Astrocyte (in vitro differentiated cells and primary cell): ENCODE measurements around the gene KLHDC8B.

ENCODE experiments used
- EZH2 ChIP-seq: IDR thresholded peaks from 2 replicates; pipeline ENCODE4 v1.6.1; 2012; ENCODE audit warnings: mild to moderate bottlenecking, low read length, inconsistent platforms; ENCODE audit not compliant: insufficient read depth
- TF ChIP-seq, protein P1 (sequence below): IDR thresholded peaks from 2 replicates; pipeline ENCODE4 v1.5.1; 2011; ENCODE audit warnings: low read depth, mild to moderate bottlenecking, inconsistent platforms, low read length, moderate library complexity; ENCODE audit not compliant: insufficient read depth

DNA sequence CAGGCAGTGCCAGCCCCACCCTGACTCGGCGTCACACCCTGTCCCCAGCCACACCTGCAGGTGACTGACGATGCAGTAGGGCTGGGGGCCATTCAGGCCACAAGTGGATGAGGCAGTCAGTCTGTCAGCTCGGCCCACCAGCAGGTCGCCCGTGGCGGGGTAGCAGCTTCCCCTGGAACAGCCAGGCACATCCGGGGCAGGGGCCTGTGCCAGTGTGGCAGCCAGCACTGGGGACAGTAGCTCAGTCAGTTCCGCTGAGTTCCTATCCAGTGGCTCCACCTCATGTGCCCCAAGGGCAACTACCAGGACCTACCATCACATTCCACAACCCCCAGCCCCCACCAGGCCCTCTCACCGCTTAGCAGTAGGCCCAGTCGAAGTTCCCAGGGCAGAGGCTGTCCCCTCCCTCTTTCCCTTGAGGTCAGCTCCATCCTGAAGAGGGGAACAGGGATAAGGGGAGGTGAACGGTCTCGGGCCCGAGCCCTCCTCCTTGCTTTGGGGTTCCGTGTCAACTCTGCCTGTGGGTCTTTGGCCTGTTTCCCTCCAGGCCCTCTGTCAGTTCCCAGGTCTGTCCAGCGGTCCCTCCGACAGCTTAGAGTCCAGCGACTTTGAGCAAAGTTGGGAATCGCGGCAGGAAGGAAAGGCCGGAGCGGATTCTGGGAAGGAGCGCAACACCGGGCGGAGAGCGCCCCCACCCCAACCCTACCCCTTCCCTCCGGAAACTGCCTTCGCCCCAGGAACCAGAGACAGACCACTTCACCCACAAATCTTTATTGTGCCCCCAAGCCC is 38.8 kb upstream of the KLHDC8B start, which contains the start of gene LAMB2:
- TF ChIP-seq, protein P1, sequence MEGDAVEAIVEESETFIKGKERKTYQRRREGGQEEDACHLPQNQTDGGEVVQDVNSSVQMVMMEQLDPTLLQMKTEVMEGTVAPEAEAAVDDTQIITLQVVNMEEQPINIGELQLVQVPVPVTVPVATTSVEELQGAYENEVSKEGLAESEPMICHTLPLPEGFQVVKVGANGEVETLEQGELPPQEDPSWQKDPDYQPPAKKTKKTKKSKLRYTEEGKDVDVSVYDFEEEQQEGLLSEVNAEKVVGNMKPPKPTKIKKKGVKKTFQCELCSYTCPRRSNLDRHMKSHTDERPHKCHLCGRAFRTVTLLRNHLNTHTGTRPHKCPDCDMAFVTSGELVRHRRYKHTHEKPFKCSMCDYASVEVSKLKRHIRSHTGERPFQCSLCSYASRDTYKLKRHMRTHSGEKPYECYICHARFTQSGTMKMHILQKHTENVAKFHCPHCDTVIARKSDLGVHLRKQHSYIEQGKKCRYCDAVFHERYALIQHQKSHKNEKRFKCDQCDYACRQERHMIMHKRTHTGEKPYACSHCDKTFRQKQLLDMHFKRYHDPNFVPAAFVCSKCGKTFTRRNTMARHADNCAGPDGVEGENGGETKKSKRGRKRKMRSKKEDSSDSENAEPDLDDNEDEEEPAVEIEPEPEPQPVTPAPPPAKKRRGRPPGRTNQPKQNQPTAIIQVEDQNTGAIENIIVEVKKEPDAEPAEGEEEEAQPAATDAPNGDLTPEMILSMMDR, result peak; percentile 9
- TF ChIP-seq EZH2, result no peak
